Calu3 (cell line): ENCODE results near the gene FHL3. TPM values are rescaled to one million over a fixed set of nuclear protein-coding genes. Genes with fewer than 3 reads are reported as not detected.

Source experiments
- BruUV-seq: library from RNA; stranded (reverse); fragments of 400-500 nt; replicated peaks from 2 replicates; lab custom pipeline; 2021; lab: Mats Ljungman, UMichigan
- CTCF ChIA-PET: fragments of 300-600 bp; sonication (Branson Sonifier 250); formaldehyde crosslinking; loops from one replicate; lab custom pipeline; 2022; ENCODE audit warnings: antibody characterized with exemption; lab: Charles Lee
- DNase-seq: peaks from one replicate; pipeline ENCODE4 v3.0.0; 2022
- H3K27ac Mint-ChIP-seq: one replicate; pipeline ENCODE4 v1.8.0; 2022; ENCODE audit warnings: mixed read lengths; ENCODE audit not compliant: unreplicated experiment
- H3K27me3 Mint-ChIP-seq: one replicate; pipeline ENCODE4 v1.8.0; 2022; ENCODE audit warnings: mixed read lengths; ENCODE audit not compliant: unreplicated experiment
- H3K36me3 Mint-ChIP-seq: one replicate; pipeline ENCODE4 v1.8.0; 2022; ENCODE audit warnings: mild to moderate bottlenecking, moderate library complexity, mixed read lengths; ENCODE audit not compliant: insufficient read depth, unreplicated experiment
- H3K4me1 Mint-ChIP-seq: one replicate; pipeline ENCODE4 v1.8.0; 2022; ENCODE audit warnings: mild to moderate bottlenecking, low read depth, mixed read lengths; ENCODE audit not compliant: unreplicated experiment
- H3K4me3 Mint-ChIP-seq: one replicate; pipeline ENCODE4 v1.8.0; 2022; ENCODE audit warnings: mild to moderate bottlenecking, low read depth, moderate library complexity, mixed read lengths; ENCODE audit not compliant: unreplicated experiment
- H3K9me3 Mint-ChIP-seq: one replicate; pipeline ENCODE4 v1.8.0; 2022; ENCODE audit warnings: low read depth, mixed read lengths; ENCODE audit not compliant: unreplicated experiment
- CTCF ChIP-seq: fragments of 200-600 bp; IDR thresholded peaks from one replicate; pipeline ENCODE4 v1.8.0; 2022; ENCODE audit warnings: antibody characterized with exemption; ENCODE audit not compliant: unreplicated experiment
- intact Hi-C: fragments of 100-400 bp; cut with micrococcal nuclease; formaldehyde crosslinking; loops from one replicate; pipeline ENCODE4 v1.10.0; 2022; ENCODE audit not compliant: unreplicated experiment
- total RNA-seq: library from RNA; stranded (reverse); gene quantifications from 2 replicates; pipeline ENCODE4 v1.2.3, GENCODE V29; 2022

The FHL3 gene
- total RNA-seq, 1 experiment from 2014 or later: 20.4 TPM

- Mint-ChIP-seq H3K9me3 (no peaks in the 10 kb centered on the region), H3K4me1 (peaks cover 4% of the 10 kb centered on the region), H3K36me3 (peaks cover 6% of the 10 kb centered on the region), H3K27ac (no peak overlapping the region), H3K27me3 (no peaks in the 10 kb centered on the region), H3K4me3 (no peak overlapping the region)
- DNase-seq: no peak
- no TSS peak for BruUV-seq
- intact Hi-C loops: no loop called here
- TF ChIP-seq CTCF: no peak
- CTCF ChIA-PET: interaction anchor here (0.6 kb wide), 1 partner anchor 144 kb away, joined by 4 read pairs; the partner anchor contains the start of gene YRDC
Measured at GRCh38 chr1:37951783-37952624, 53.3 kb downstream of the FHL3 start.

- no peak overlapping the region for H3K27ac Mint-ChIP-seq
- H3K9me3 Mint-ChIP-seq: no peaks in the 10 kb centered on the region
- CTCF ChIA-PET: interaction anchor here (0.6 kb wide), 1 partner anchor 143 kb away, joined by 4 read pairs; the partner anchor contains the start of gene YRDC
- H3K36me3 Mint-ChIP-seq: peaks cover 12% of the 10 kb centered on the region
- H3K4me1 Mint-ChIP-seq: peaks cover 12% of the 10 kb centered on the region
- intact Hi-C loops: no loop called here
- TF ChIP-seq CTCF: no peak
- H3K27me3 Mint-ChIP-seq: no peaks in the 10 kb centered on the region
- DNase-seq: no peak
- no TSS peak for BruUV-seq
- H3K4me3 Mint-ChIP-seq: no peak overlapping the region
Measured at GRCh38 chr1:37951041-37951782, 54.1 kb downstream of the FHL3 start.

GRCh38 chr1:37949524-37950152 lies 55.7 kb downstream of the FHL3 start:
- no peak for TF ChIP-seq CTCF
- H3K4me3 Mint-ChIP-seq: no peak overlapping the region
- H3K4me1 Mint-ChIP-seq: peaks cover 14% of the 10 kb centered on the region
- H3K27me3 Mint-ChIP-seq: no peaks in the 10 kb centered on the region
- H3K36me3 Mint-ChIP-seq: peaks cover 15% of the 10 kb centered on the region
- no peak for DNase-seq
- CTCF ChIA-PET: interaction anchor here (1.0 to 1.1 kb wide), 2 partner anchors 18 to 40 kb away, joined by 3 read pairs; partner anchors contain the start of gene SF3A3
- no peak overlapping the region for H3K27ac Mint-ChIP-seq
- intact Hi-C loops: no loop called here
- no TSS peak for BruUV-seq
- H3K9me3 Mint-ChIP-seq: no peaks in the 10 kb centered on the region

GRCh38 chr1:37948841-37949240 lies 56.5 kb downstream of the FHL3 start:
- Mint-ChIP-seq H3K27ac (no peak overlapping the region), H3K4me3 (no peak overlapping the region)

More at GRCh38 chr1:37948841-37949240, 56.5 kb downstream of the FHL3 start:
- no TSS peak for BruUV-seq
- Mint-ChIP-seq H3K36me3 (peaks cover 15% of the 10 kb centered on the region), H3K4me1 (peaks cover 14% of the 10 kb centered on the region), H3K9me3 (no peaks in the 10 kb centered on the region), H3K27me3 (no peaks in the 10 kb centered on the region)
- CTCF ChIA-PET: interaction anchor here (1.0 kb wide), 1 partner anchor 41 kb away, joined by 3 read pairs; the partner anchor contains the start of gene SF3A3
- intact Hi-C loops: no loop called here
- no peak for TF ChIP-seq CTCF
- DNase-seq: no peak
